ENCODE measurements around the gene YPEL1. TPM values are rescaled to one million over a fixed set of nuclear protein-coding genes. Genes with fewer than 3 reads are reported as not detected.

YPEL1 gene
- total RNA-seq, 4 donors from 2014 or later = 3.1 to 16.5 (median 8.6) TPM

DNA sequence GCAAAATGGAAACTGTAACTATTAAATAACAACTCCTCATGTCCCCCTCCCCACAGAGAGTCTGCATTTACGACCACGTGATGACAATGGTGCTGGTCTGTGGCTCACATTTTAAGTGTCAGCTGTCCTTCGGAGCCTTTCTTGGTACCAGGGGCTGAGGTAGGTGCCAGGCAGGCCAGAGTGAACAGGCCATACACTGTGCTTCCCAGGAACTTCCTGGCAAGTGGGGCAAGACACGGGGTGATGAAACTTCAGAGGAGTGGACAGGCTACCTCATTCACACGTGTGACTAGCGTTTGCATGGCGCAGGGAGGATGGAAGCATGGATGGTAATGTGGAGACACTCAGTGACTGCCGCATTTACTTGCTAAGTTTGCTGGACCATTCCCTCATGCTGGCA, 10.4 kb upstream of the YPEL1 start:
- TF ChIP-seq CTCF (IDR thresholded peaks at IDR 0.05; ENCODE audit: low read depth) = no peak

DNA sequence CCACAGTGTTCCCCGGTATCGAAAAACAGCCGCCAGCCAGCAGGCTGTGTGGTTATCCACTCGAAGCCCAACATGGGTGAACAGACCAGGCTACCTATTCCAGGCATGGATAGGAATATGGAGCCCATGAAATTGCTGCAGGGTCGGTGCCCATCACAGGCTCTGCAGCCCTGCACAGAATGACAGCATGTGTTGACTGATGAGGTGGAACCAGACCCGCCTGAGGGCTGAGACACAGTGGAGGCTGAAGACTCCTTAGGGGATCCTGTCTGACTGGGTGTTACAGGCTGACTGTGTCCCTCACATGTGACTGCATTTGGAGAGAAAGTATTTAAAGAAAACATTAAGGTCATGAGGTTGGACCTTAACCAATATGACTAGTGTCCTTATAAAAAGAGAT, 6.2 kb upstream of the YPEL1 start:
- no peak for TF ChIP-seq CTCF (IDR thresholded peaks at IDR 0.05; ENCODE audit: low read depth)

DNA sequence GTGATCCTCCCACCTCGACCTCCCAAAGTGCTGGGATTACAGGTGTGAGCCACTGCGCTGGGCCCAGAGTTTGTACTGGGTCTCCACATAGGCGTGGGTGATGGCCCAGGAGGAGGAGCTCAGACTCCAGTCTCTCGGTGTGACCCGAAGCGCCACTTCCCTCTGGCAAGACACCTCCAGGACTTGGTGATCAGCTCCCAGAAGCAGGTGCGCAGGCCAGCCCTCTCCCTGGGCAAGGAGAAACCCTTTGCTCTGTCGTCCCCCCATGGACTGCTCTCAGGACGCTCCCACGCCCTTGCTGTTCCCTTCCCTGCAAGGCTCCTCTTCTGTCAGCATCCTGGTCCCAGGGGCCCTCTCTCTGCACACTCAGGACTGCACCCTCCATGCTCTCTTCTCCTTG, 5.5 kb upstream of the YPEL1 start:
- TF ChIP-seq CTCF (IDR thresholded peaks at IDR 0.05; ENCODE audit: low read depth) = no peak

DNA sequence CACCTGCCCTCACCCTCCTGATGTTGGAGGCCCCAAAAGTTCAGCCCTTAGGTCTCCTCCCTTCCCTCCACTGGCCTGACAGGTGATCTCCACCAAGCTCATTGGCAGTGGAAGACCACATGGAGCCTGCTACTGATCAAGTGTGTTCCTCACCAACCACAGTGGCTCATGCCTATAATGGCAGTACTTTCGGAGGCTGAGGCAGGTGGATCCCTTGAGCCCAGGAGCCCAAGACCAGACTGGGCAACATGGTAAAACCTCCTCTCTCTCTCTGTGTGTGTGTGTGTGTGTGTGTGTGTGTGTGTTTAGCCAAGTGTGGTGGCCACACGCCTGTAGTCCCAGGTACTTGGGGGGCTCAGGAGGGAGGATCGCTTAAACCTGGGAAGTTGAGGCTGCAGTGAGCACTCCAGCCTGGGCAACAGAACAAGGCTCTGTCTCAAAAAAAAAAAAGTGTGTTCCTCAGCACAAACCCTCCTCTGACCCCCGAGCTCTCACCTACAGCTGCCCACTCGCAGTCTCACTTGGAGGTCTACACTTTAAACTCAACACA, 4.3 kb upstream of the YPEL1 start:
- no peak for TF ChIP-seq CTCF (IDR thresholded peaks at IDR 0.05; ENCODE audit: low read depth)

DNA sequence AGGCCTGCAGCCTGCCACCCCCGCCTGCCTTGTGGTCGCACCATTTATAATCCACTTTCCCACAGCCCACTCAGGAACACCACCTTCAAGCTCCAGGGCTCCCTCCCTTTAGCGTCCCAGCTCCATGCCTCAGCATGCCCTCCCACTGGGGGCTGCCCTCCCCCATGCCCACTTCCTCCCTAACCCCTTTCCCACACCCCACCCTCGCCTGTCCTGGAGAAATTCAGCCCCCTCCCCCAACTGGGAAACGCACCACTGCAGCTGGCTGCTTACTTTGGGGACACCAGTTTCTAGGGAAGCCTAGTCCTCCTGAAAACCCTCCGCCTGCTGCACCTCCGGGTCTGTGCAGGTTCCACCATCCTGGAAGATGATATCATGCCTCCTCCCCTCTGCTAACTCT, 3.4 kb upstream of the YPEL1 start:
- no peak for TF ChIP-seq CTCF (IDR thresholded peaks at IDR 0.05; ENCODE audit: low read depth)

DNA sequence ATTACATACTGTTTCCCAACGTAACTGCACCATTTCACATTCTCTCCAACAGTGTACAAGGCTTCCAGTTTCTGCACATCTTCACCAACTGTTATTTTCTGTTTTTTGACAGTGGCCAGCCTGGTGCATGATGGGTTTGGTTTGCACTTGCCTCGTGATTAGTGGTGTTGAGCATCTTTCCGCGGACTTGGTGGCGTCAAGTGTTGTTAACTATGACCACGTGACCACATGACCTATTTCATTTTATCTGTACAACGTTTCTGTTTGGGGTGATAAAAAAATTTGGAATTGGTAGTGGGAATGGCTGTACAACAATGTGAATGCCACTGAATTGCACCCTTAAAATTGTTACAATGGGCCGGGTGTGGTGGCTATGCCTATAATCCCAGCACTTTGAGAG, 2.5 kb upstream of the YPEL1 start:
- TF ChIP-seq CTCF (IDR thresholded peaks at IDR 0.05; ENCODE audit: low read depth) = no peak

DNA sequence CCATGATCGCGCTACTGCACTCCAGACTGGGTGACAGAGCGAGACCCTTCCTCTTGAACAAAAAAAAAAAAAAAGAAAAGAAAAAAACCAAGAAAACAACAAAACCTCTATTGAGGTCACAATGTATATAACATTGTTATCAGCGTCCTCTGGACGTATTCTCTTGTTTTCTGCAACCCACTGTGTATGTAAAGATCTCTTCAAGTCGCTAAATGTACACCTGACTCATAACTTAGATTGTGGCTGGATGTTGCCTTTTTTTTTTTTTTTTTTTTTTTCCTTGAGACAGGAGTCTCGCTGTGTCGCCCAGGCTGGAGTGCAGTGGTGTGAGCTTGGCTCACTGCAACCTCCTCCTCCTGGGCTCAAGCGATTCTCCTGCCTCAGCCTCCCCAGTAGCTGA, 1.4 kb upstream of the YPEL1 start:
- TF ChIP-seq CTCF (IDR thresholded peaks at IDR 0.05; ENCODE audit: low read depth) = no peak
